GM18511 (cell line): ENCODE results near the gene MCHR2.

Experiments used
- ATAC-seq: cut with Tn5 transposase; IDR thresholded peaks from one replicate; pipeline ENCODE4 v1.9.1; 2021; ENCODE audit warnings: mild to moderate bottlenecking, moderate library complexity; ENCODE audit not compliant: unreplicated experiment

The MCHR2 gene

GRCh38 chr6:99905209-99906106 lies 88.6 kb downstream of the MCHR2 start:
- peak; percentile 98 for ATAC-seq

DNA sequence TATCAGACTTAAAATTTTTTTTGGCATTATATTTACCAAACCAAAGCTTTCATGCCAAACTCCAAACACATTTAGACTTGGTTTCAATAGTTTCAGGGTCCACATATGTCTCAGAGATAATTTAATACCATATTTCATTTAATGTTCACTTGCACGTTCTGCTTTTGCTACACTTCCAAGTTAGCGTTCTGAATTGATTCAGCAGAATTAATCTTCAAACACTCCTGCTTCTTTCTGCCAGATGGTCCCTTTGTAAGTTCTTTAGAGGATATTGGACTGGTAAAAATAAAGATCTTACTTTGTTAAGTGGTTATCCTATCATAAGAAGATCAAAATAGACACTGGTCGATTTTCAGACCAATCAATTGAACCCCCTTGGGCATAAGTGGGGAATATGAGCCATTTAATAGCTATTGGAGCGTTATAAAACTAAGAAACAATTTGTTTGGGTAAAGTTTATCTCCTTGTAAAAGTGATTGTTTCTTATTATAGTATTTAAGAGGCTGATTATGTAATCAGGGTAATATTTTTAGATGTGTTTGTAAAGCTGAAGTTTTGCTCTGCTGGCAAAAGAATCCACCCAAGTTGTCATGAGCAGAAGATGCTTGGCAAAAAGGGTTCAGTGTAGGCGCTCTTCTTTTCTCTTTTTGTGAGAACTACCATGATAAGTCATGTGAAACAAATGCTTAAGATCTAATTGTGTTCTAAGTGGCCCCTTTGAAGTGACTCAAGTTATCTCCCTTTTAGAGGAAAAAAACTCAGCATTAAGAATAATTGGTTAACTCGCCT lies 92.2 kb downstream of the MCHR2 start:
- ATAC-seq: no peak

DNA sequence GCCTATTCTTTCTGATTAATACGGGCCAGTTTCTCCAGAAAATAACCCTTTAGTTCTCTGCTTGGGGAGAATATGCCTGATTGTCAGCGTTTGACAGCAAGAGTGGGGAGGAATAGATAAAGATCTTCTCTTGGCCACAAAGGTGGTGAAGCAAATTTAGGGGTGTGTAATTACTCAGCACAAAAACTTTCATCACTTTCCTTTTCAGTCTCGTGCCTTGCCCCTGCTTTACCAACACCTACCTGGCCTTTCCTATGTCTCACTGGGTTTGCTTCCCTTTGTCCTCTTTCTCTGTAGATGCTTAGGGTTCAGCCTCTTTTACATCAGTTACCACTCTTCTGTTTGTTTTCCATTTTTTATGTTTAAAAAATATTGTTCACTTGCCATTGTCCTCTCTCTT lies 99.2 kb downstream of the MCHR2 start:
- no peak for ATAC-seq

DNA sequence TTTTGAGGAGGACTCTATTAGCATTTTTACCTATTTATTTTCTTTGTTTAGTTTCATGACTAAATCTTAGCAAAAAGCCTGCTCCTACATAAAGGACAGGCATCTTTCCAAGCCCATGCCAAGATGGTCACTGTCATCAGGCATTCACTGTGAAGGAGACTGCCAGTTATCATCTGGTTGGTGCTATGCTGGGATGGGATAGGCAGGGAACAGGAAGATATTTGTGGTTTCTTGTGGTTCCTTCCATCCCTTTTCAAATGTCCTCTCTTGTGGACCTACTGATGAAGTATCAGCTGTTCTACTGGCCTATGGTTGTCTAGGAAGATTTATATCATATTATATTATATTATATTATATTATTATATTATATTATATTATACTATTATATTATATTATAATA lies 107.0 kb downstream of the MCHR2 start:
- ATAC-seq: no peak

DNA sequence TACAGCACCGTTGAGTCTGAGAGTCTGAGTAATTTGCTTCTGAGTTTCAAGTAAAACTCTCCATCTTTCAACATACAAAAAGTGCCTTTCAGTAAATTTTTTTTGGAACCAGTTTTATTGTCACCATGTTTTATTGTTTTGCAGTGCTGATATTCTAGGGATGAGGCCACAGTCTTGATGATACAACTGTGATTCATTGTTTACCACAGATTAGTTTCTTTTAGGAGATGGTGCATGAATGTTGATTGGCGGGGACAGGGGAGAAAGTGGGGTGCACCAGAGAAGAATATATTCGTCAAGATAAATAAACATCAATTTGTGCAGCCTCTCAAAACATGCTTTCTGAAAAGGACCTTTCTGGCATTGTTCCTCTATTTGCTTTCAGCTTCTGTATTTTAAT lies 109.0 kb downstream of the MCHR2 start:
- ATAC-seq: no peak

DNA sequence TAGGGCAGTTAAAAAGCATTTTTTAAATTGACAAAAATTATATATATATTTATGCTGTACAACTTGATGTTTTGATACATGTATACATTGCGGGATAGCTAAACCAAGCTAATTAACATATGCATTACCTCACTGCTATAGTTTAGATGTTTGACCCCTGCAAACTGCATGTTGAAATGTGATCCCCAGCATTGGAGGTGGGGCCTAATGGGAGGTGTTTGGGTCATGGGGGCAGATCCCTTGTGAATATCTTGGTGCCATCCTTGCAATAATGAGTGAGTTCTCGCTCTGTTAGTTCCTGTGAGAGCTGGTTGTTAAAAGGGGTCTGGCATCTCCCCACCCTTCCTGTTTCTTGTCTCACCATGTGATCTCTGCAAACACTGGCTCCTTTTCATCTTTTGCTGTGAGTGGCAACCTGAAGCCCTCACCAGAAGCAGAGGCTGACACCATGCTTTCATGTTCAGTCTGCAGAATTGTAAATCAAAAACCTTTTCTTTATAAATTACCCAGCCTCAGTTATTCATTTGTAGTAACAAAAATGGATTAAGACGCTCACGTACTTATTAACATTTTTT lies 111.8 kb downstream of the MCHR2 start:
- no peak for ATAC-seq

- no peak for ATAC-seq
Measured at GRCh38 chr6:99879431-99879830, 114.6 kb downstream of the MCHR2 start.

DNA sequence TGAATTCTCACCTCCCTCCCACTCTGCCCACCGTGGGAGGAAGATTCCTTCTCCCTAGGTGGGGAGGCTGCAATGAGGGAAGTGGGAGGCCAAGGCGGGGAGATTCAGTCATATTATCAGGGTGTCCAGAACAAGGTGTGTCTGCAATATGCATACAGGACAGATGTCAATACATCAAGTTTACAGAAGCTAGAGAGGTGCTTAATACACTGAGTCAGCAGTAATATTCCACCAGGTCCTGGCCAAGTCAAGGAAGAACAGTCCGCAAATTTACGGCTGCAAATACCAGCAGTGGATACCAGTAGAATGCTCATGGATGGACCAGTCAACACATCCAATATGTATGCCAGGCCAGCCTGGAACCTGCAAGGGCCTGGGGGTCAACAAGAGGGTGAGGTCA lies 119.0 kb downstream of the MCHR2 start:
- ATAC-seq: no peak

GRCh38 chr6:99873084-99873483 lies 120.9 kb downstream of the MCHR2 start:
- no peak for ATAC-seq

- no peak for ATAC-seq
Measured at GRCh38 chr6:99871641-99872040, 122.4 kb downstream of the MCHR2 start.
